Measurements from ENCODE around the gene FBXW8. TPM values are rescaled to one million over a fixed set of nuclear protein-coding genes. Genes with fewer than 3 reads are reported as not detected.

The FBXW8 gene
- total RNA-seq, 2 experiments from 2014 or later, result 7.2 TPM

DNA sequence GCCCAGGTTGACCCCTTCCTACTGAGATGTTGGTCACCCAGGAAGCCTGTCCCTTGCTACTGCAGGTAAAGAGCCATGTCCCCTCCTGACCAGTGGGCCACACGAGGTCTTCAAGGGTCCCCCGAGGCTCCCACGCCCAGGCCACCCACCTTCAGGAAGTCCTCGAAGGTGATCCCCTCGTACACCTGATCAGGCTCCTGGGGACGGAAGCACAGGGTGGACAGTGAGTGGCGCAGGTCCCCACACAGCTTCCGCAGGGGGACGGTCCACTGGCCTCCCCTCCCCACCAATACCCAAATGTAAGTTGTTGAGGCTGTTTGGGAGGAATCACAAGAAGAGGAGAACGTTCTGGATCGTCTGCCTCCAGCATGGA lies 131.0 kb downstream of the FBXW8 start:
- no peak for DNase-seq
- POLR2A ChIA-PET, result no interaction called here
- CTCF ChIA-PET, result no interaction called here
- Mint-ChIP-seq H3K4me3 (no peak overlapping the region), H3K36me3 (ENCODE audit: low read depth) (no peaks in the 10 kb centered on the region), H3K27me3 (no peaks in the 10 kb centered on the region), H3K27ac (no peak overlapping the region), H3K9me3 (no peaks in the 10 kb centered on the region), H3K4me1 (no peaks in the 10 kb centered on the region)

DNA sequence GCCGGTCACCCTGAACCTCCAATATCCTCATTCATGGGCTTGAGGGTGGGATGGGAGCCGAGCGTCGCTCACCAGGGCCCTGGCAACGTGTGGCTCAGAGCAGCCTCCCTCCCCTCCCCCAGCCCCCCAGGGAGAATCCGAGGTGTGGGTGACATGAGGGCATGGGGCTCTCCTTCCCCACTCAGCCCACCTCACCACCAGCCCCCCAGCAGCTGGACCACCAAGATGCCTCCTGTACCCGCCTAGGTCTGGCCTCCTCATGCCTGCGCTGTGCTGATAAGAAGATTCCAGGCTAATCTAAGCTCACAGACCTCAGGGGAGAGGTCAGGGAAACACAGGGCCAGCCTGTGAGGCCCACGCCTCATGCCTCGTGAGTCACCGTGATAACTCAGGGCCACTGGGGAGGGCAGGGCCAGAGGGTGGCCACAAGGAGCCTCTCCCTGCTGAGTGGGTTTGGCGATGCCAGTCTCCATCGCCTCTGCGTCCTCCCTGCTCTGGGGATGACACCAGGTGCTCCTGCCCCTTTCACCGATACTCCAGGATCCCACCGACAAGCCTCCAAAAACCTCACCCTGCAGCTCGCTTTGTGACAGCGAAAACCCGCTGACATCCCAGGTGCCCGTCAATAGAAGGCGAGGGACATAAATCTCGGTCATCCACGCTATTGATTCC lies 131.6 kb downstream of the FBXW8 start:
- DNase-seq, result no peak
- Mint-ChIP-seq H3K4me1 (no peaks in the 10 kb centered on the region), H3K27me3 (no peaks in the 10 kb centered on the region), H3K36me3 (ENCODE audit: low read depth) (no peaks in the 10 kb centered on the region), H3K27ac (no peak overlapping the region), H3K4me3 (no peak overlapping the region), H3K9me3 (no peaks in the 10 kb centered on the region)
- ChIA-PET CTCF (no interaction called here), POLR2A (no interaction called here)

DNA sequence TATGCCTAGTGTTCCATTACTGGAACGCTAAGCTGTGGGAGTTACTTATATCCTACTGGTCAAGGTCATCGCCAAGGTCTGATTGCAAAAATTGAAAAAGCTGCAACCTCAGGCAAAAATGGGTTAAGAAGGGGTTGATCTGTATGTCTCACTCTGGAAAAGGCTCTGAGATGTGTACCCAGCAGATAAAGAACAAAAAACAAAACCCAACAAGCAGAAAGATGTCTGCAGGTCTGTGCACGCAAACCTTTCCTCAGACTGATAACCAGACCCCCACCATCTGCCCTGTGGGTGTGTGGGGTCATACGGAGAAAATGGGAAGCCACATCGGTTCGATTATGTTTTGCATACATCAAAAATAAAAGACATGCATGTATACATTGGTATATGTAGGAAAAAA lies 132.1 kb downstream of the FBXW8 start:
- H3K27me3 Mint-ChIP-seq, result no peaks in the 10 kb centered on the region
- CTCF ChIA-PET, result no interaction called here
- POLR2A ChIA-PET, result no interaction called here
- no peak overlapping the region for H3K27ac Mint-ChIP-seq
- H3K4me3 Mint-ChIP-seq, result no peak overlapping the region
- no peak for DNase-seq
- H3K9me3 Mint-ChIP-seq, result no peaks in the 10 kb centered on the region
- no peaks in the 10 kb centered on the region for H3K36me3 Mint-ChIP-seq (ENCODE audit: low read depth)
- H3K4me1 Mint-ChIP-seq, result no peaks in the 10 kb centered on the region

DNA sequence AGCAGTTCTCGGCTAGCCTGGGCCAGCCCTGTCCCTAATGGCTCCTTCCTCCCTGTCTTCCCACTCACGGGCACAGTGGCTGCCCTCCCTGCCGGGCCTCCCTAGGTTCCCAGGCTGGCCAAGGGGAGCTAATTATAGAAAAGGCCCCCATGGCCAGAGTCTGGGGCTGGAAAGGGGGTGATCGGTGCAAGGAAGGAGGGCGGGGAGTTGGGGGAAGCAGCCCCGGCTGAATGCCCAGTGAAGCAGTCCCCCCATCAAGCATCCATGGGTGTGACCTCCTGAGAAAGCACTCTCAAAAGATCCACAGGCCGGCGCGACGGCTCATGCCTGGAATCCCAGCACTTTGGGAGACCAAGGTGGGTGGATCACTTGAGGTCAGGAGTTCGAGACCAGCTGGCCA lies 133.6 kb downstream of the FBXW8 start:
- Mint-ChIP-seq H3K27ac (no peak overlapping the region), H3K9me3 (no peaks in the 10 kb centered on the region), H3K27me3 (no peaks in the 10 kb centered on the region), H3K4me1 (no peaks in the 10 kb centered on the region), H3K4me3 (no peak overlapping the region), H3K36me3 (ENCODE audit: low read depth) (no peaks in the 10 kb centered on the region)
- ChIA-PET POLR2A (no interaction called here), CTCF (no interaction called here)
- no peak for DNase-seq

DNA sequence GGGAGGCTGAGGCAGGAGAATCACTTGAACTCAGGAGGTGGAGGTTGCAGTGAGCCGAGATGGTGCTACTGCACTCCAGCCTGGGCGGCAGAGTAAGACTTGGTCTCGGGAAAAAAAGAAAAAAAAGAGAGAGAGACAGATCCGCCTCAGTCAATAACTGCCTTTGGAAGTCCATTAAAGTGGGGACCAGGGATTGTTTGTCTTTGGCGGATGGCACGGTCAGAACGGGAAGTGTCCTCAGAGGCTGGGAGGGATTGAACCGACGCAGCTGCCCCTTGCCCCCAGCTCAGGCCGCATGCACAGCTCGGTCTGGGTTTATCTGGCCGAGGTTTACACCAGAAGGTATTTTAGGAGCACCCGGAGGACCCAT lies 134.0 kb downstream of the FBXW8 start:
- POLR2A ChIA-PET, result no interaction called here
- DNase-seq, result no peak
- H3K27ac Mint-ChIP-seq, result no peak overlapping the region
- H3K4me3 Mint-ChIP-seq, result no peak overlapping the region
- no peaks in the 10 kb centered on the region for H3K4me1 Mint-ChIP-seq
- H3K27me3 Mint-ChIP-seq, result no peaks in the 10 kb centered on the region
- no peaks in the 10 kb centered on the region for H3K36me3 Mint-ChIP-seq (ENCODE audit: low read depth)
- no peaks in the 10 kb centered on the region for H3K9me3 Mint-ChIP-seq
- CTCF ChIA-PET, result no interaction called here

DNA sequence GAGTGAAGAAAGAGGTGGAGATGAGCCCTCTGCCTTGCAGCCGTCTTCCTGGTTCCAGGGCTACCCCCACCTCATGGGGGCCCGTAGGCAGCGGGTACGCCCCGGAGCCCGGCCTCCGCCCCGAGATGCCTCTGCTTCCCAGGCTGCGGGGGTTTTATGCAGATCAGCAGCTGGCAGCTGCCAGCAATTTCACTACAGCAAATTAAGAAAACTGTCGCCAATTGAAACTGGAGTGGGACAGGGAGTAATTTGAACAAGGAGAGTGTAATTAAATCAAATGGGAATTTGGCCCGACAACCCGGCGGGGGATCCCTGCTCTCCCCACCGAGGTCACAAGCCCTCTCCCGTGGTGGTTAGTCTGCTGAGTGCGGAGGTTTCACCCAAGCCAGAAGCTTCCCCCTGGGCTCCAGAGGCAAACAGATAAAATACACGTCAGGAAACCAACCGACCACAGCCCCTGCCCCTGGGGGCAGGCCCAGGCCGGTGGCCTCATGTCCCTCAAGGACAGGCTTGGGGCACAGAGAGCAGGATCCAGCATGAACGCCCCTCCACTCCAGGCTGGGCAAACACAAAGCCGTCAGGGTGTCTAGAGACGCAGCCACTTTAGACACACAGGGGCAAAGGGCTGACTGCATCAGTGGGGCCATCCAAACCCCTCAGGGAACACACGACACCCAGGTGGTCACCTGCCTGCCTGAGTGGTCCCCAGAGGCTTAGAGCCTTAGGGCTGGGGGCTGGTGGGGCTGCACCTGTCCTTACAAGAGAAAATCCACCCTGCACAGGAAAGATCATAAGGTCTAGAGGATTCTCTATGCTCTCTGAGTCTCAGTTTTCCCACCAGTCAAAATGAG lies 134.6 kb downstream of the FBXW8 start:
- H3K27ac Mint-ChIP-seq, result no peak overlapping the region
- no peaks in the 10 kb centered on the region for H3K4me1 Mint-ChIP-seq
- ChIA-PET POLR2A (no interaction called here), CTCF (no interaction called here)
- no peaks in the 10 kb centered on the region for H3K27me3 Mint-ChIP-seq
- DNase-seq, result no peak
- no peak overlapping the region for H3K4me3 Mint-ChIP-seq
- H3K36me3 Mint-ChIP-seq (ENCODE audit: low read depth), result no peaks in the 10 kb centered on the region
- H3K9me3 Mint-ChIP-seq, result no peaks in the 10 kb centered on the region

DNA sequence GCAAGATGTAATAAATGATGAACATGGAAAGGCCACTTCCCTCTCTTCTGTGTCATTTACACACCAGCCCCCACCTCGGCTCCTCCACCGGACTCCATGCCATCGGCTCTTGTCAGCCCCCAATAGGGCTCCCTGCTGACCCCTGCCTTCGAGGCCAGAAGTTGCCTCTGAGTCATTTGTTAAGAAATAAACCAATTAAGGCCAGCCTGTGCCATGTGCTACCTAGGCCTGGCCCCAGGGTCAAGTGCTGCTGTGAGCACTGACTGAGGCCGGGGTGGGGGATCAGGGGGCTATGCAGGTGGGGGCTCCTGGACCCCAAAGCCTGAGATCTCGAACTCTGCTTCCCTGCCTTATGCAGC lies 135.2 kb downstream of the FBXW8 start:
- Mint-ChIP-seq H3K27ac (no peak overlapping the region), H3K36me3 (ENCODE audit: low read depth) (no peaks in the 10 kb centered on the region), H3K4me1 (no peaks in the 10 kb centered on the region), H3K4me3 (no peak overlapping the region), H3K27me3 (no peaks in the 10 kb centered on the region), H3K9me3 (no peaks in the 10 kb centered on the region)
- POLR2A ChIA-PET, result no interaction called here
- no peak for DNase-seq
- CTCF ChIA-PET, result no interaction called here

DNA sequence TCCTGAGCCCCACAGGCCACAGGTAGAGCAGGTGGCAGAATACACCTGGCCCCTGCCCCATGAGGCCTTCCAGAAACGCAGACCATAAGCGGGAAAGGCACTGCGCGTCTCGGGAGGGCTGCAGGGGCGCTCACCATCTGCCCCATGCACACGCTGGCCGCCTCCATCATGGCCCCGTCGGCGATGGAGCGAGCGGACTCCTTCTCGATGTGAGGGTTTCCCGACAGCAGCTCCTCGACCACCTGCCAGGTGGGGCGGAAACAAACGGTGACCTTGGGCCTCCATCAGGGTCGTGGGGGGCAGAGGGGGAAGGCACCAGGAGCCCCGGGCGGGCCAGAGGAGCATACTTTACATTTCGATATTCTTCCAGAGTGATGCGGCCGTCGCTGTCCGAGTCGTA lies 135.7 kb downstream of the FBXW8 start:
- no peaks in the 10 kb centered on the region for H3K9me3 Mint-ChIP-seq
- POLR2A ChIA-PET, result no interaction called here
- no peaks in the 10 kb centered on the region for H3K36me3 Mint-ChIP-seq (ENCODE audit: low read depth)
- no peak overlapping the region for H3K4me3 Mint-ChIP-seq
- no peaks in the 10 kb centered on the region for H3K4me1 Mint-ChIP-seq
- CTCF ChIA-PET, result no interaction called here
- no peak for DNase-seq
- no peaks in the 10 kb centered on the region for H3K27me3 Mint-ChIP-seq
- no peak overlapping the region for H3K27ac Mint-ChIP-seq

DNA sequence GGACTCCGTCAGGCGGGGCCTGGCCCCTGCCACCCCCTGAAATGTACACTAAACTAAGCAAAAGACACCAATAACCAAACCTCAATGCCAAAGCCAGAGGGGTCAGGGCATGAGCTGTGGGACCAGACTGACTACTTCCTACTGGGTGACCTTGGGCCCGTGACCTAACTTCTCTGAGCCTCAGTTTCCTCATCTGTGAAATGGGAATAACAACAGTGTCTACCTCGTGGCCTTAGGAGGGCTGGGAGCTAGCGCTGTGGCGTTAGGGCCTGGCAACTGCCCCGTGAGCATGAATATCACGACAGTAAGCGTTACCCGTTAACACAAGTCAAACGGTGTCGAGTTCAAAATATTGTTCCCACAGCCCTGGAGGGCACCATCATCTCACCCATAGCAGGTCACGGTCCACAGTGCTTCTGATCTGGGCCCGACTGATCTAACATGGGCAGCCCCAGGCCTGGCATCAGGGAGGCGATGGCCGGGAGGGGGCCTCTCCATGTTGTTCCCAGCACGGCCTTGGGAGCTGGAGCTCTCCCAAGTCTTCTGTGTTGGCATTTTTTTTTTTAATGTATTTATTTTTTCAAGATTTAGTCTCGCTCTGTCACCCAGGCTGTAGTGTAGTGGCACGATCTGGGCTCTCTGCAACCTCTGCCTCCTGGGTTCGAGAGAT lies 136.2 kb downstream of the FBXW8 start:
- H3K9me3 Mint-ChIP-seq, result no peaks in the 10 kb centered on the region
- H3K4me3 Mint-ChIP-seq, result no peak overlapping the region
- H3K36me3 Mint-ChIP-seq (ENCODE audit: low read depth), result no peaks in the 10 kb centered on the region
- ChIA-PET CTCF (no interaction called here), POLR2A (no interaction called here)
- no peak overlapping the region for H3K27ac Mint-ChIP-seq
- no peak for DNase-seq
- no peaks in the 10 kb centered on the region for H3K27me3 Mint-ChIP-seq
- no peaks in the 10 kb centered on the region for H3K4me1 Mint-ChIP-seq

DNA sequence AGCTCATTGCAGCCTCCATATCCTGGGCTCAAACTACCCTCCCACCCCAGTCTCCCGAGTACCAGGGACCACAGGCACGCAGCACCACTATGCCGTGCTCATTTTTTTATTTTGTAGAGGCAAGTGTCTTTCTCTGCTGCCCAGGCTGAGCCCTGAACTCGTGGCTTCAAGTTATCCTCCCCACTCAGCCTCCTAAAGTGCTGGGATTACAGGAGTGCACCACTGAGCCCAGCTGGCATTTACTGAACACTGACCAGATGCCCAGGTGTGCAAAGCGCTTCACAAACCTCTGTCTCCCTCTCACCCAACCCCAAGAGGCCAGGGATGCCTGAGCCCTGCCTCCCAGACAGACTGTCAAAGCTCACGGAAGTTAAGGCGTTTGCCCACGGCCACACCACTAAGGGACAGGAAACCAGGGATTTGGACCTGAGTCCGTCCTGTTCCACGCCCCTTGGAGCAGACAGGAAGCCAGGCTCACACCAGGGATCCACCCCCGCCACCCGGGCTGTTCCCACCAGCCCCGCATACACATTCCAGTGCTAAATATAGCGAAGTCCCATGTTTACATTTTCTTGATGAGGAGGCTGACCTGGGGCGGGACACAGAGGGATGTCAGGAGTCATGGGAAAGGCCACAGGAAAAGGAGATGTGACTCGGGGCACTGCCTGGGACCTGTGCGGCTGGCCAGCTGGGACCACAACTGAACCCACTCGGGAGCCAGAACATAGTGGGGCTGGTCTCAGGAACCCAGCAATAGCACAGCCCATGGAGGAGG lies 137.2 kb downstream of the FBXW8 start:
- ChIA-PET POLR2A (no interaction called here), CTCF (no interaction called here)
- DNase-seq, result no peak
- H3K9me3 Mint-ChIP-seq, result no peaks in the 10 kb centered on the region
- no peaks in the 10 kb centered on the region for H3K4me1 Mint-ChIP-seq
- H3K36me3 Mint-ChIP-seq (ENCODE audit: low read depth), result no peaks in the 10 kb centered on the region
- H3K4me3 Mint-ChIP-seq, result no peak overlapping the region
- no peaks in the 10 kb centered on the region for H3K27me3 Mint-ChIP-seq
- H3K27ac Mint-ChIP-seq, result no peak overlapping the region

DNA sequence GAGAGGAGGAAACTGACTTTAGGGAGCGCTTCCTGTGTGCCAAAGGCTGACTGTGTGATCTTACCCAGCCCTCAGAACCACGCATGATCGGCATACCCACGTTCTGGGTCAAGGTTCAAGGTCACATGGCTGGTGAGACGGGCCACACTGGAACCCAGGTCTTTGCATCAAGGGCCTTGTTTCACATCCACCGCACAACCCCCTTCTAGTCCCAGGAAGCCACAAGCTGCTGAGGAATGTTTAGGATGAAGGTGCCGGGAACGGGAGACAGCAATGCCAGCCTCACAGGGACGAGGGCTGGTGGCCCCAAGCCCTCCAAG lies 137.8 kb downstream of the FBXW8 start:
- DNase-seq, result no peak
- no peaks in the 10 kb centered on the region for H3K27me3 Mint-ChIP-seq
- H3K4me3 Mint-ChIP-seq, result no peak overlapping the region
- ChIA-PET CTCF (no interaction called here), POLR2A (no interaction called here)
- H3K4me1 Mint-ChIP-seq, result no peaks in the 10 kb centered on the region
- no peaks in the 10 kb centered on the region for H3K36me3 Mint-ChIP-seq (ENCODE audit: low read depth)
- H3K27ac Mint-ChIP-seq, result no peak overlapping the region
- H3K9me3 Mint-ChIP-seq, result no peaks in the 10 kb centered on the region

DNA sequence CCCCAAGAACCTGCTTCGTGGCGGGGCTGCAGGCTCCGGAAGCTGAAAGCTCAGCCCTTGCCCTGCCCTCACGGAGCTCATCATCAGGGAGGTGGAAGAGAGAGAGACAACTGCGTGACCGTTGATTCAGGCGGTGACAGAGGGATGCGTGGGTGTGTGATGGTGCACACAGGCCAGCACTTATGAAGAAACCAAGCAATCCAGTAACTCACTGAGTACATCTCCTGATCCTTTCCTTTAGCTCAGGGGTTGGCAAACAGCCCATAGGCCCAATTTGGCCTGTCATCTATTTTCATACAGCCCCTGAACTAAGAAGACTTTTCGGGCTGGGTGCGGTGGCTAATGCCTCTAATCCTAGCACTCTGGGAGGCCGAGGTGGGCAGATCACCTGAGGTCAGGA lies 138.5 kb downstream of the FBXW8 start:
- Mint-ChIP-seq H3K27me3 (no peaks in the 10 kb centered on the region), H3K4me1 (no peaks in the 10 kb centered on the region), H3K27ac (no peak overlapping the region), H3K4me3 (no peak overlapping the region), H3K36me3 (ENCODE audit: low read depth) (no peaks in the 10 kb centered on the region), H3K9me3 (no peaks in the 10 kb centered on the region)
- POLR2A ChIA-PET, result no interaction called here
- CTCF ChIA-PET, result interaction anchor here (0.6 kb wide), 1 partner anchor 9 kb away, joined by 3 read pairs; no protein-coding TSS in a partner anchor
- no peak for DNase-seq

DNA sequence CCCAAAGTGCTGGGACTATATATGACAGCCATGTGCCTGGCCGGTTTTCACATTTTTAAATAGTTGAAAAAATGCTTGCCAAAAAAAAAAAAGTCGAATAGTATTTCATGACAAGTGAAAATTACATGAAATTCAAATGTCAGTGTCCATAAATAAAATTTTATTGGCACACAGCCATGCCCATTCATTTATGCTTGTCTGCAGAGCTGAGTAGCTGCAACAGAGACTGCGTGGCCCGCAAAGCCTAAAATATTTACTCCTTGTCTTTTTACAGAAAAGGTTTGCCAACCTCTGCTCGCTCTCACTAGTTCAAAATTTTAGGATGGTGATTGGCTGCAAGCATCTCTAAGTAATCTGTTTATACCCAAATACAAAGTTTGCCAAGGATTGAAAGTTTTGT lies 139.3 kb downstream of the FBXW8 start:
- no peak for DNase-seq
- Mint-ChIP-seq H3K4me3 (no peak overlapping the region), H3K9me3 (no peaks in the 10 kb centered on the region), H3K36me3 (ENCODE audit: low read depth) (no peaks in the 10 kb centered on the region), H3K27ac (no peak overlapping the region), H3K27me3 (no peaks in the 10 kb centered on the region), H3K4me1 (no peaks in the 10 kb centered on the region)
- CTCF ChIA-PET, result interaction anchor here (0.6 to 0.7 kb wide), 2 partner anchors 9 to 18 kb away, joined by 3 to 4 read pairs; no protein-coding TSS in a partner anchor
- POLR2A ChIA-PET, result no interaction called here
